Stimulated activated CD4-positive, alpha-beta T cell treated with anti-CD3 and anti-CD28 coated beads, Interleukin-1b, Interleukin-23, amount 100 ng/mL, for 4 hours (primary cell): ENCODE data around the gene DDIT4L.
"Not testable (repeated sequence)": the region's sequence is repeated elsewhere in the genome, so short reads cannot be mapped to it uniquely, and the experiment has no call there.

ENCODE experiments used
- DNase-seq, 2 donors: peaks; one replicate each; pipeline ENCODE4 v3.0.0-alpha.2; 2020; ENCODE audit warnings: low read depth in 2 of 2

The DDIT4L gene, protein sequence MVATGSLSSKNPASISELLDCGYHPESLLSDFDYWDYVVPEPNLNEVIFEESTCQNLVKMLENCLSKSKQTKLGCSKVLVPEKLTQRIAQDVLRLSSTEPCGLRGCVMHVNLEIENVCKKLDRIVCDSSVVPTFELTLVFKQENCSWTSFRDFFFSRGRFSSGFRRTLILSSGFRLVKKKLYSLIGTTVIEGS

DNA sequence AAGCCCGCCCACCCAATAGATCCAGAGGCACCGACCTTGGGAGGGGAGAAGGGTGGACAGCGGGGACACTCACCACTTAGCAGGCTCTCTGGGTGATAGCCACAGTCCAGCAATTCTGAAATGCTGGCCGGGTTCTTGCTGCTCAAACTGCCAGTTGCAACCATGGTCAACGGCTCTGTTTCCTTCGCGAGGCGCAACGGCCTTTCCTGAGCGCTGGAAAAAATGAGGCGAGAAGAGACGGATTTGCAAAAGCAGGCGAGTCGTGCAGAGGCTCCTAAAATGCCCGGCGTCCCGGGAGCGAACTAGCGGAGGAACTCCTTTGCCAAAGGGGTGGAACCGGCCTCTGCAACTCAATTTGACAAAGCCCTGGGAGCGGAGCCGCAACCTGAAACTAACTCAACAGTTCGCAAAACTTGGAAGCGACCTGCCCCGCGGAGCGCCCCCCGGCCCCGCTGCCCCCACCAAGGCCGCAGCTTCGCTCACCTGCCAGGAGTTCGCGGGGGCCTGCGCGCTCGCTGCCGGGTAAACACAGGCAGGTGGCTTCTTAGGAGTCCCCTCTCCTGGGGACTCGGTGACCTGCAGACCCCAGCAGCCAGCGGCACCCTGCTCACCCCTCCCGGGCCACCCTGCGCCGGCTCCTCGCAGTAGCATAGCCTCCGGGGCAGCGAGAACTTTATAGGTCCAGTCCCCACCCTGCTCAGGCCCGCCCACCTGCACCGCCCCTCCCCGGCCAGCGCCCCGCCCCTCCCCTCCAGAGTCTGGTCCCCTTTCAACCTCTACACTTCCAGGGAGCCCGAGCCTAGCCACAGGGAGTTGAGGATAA is at the start of gene DDIT4L:
Gene DDIT4L (minus strand): TSS at position 649 of the 823 bp plus-strand sequence. CDS start 485 bp downstream, at position 164.
- peak in 1 of 2 donors; percentile 5 for DNase-seq

DNA sequence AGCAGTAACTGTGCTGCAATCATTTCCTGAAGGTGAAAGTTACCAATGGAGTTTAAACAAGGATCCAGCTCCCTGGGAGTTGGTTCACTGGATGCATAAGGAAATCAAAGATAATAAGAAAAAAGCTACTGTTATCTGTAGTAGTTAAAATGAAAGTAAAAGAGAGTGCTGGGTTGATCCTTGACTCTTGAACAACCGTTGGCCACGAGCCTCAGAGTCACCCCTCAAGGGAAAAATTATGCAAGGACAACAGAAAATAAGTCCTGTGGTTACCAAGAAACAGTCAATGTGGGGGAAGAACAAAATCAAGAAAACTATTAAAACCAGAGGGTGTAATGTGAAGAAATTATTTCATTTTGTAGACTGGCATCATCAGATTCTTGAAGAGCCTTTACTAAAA is 49.7 kb upstream of the DDIT4L start:
- DNase-seq: no peak

DNA sequence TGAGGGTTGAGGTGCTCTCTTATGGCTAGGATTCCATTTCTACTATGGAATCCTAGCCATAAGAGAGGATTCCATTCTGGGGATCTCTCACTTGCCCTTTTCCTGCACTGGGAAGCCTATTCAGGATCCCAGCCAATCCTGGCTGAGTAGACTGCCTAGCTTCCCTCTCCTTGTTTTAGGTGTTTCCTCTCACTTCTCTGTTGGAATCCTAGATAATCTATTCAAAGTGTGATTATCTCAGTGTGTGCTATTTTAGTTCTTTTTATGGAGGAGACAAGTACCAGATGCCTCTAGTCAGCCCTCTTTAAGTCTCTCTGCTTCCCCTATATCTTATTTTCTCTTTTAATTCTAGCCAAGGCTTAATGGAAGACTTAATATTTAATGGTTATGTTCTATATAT is 34.5 kb upstream of the DDIT4L start:
- DNase-seq: no peak

DNA sequence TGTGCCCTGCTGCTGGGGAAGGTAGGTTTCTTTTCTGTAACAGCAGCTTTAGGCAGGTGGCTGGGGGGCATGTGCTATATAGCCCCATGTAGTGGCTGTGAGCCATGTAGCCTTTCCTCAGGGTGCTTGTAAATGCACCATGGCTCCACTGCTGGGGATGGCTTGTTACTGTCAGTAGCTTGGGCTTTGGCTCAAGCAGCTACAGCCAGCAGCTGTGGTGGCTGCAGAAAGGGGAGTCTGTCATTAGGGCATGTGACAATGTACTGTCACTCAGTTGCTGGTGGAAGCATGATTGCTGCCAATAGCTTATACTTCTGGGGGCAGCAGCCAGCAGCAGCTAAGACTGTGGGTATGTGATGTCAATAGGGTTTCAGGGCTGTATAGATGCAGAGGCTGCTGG is 33.9 kb upstream of the DDIT4L start:
- DNase-seq: no peak

DNA sequence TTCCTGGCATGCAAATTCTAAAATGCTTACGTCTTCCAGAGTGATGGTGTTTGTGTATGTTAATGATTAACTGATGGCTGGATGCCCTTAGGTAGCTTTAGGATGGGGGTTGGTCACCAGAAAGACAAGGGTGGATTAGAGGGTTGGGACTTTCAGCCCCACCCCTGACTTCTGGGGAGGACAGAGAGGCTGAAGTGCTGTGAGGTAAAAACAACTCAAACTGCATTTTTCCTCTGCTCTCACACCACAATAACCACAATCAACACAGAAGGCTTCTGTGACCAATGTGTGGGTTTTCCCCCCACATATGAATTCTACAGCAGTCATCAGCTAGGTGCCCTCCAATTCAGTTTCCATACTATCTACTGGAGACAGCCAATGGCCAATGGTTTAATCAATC is 18.7 kb upstream of the DDIT4L start:
- DNase-seq: no peak

DNA sequence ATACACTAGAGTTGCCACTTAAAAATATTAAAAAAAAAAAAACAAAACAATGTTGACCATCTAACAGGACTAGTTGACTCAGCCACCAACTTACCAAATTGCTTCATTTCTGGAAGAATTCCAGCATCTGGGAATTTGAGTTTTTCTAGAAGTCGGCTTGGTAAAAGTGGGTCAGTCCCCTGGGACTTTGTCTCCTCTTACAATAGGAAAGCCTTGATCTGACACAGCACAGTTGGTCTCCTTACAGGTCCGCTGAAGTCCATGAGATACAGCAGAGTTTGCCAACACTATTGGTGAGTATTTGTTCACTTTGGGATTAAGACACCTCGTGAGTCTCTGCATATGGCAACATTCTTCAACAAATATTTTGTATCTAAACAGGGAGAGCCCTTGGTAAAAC is 18.2 kb upstream of the DDIT4L start:
- no peak for DNase-seq

DNA sequence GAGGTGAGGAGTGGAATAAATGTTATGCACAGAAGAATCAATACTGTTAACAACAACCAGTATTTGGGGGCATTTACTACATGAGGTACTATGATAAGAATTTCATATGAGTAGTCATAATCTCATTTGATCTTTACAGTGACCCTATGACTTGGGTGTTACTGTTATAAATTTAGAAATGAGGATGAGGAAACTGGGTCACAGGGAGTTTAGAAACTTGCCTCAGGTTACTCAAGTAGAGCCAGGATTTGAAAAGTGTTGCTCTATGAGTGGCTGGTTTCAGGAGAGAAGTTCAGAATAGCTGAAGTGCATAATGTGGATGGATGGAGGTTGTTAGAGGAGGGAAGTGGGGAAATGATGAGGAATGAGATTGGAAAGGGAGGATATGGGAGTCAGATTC is 16.6 kb upstream of the DDIT4L start:
- no peak for DNase-seq

DNA sequence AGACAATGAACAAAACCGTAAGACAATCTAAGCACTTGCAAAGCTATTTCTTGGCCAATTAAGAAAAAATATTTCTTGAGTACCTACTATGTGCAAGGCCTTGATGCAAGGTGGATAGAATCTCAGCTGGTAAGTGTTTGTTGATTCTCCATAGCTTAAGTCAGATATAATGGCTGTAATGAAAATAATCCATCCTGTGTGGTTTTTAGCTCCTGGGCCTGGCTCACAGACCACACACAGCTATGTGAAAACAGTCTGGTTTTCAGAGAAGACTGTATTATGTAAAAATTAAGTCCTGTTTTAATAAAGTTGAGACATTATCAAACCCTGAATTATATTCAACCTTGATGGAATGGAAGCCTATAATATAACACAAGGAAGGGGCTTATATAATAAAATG is 7.8 kb upstream of the DDIT4L start:
- no peak for DNase-seq

DNA sequence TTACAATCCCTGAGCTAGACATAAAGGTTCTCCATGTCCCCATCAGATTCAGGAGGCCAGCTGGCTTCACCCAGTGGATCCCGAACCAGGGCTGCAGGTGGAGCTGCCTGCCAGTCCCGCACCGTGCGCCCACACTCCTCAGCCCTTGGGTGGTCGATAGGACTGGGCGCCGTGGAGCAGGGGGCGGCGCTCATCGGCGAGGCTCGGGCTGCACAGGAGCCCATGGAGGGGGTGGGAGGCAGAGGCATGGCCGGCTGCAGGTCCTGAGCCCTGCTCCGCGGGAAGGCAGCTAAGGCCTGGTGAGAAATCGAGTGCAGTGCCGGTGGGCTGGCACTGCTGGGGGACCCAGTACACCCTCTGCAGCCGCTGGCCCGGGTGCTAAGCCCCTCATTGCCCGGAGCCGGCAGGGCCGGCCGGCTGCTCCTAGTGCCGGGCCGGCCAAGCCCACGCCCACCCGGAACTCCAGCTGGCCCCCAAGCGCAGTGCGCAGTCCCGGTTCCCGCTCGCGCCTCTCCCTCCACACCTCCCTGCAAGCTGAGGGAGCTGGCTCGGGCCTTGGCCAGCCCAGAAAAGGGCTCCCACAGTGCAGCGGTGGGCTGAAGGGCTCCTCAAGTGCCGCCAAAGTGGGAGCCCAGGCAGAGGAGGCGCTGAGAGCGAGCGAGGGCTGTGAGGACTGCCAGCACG is 6.3 kb upstream of the DDIT4L start:
- not testable (repeated sequence) for DNase-seq

DNA sequence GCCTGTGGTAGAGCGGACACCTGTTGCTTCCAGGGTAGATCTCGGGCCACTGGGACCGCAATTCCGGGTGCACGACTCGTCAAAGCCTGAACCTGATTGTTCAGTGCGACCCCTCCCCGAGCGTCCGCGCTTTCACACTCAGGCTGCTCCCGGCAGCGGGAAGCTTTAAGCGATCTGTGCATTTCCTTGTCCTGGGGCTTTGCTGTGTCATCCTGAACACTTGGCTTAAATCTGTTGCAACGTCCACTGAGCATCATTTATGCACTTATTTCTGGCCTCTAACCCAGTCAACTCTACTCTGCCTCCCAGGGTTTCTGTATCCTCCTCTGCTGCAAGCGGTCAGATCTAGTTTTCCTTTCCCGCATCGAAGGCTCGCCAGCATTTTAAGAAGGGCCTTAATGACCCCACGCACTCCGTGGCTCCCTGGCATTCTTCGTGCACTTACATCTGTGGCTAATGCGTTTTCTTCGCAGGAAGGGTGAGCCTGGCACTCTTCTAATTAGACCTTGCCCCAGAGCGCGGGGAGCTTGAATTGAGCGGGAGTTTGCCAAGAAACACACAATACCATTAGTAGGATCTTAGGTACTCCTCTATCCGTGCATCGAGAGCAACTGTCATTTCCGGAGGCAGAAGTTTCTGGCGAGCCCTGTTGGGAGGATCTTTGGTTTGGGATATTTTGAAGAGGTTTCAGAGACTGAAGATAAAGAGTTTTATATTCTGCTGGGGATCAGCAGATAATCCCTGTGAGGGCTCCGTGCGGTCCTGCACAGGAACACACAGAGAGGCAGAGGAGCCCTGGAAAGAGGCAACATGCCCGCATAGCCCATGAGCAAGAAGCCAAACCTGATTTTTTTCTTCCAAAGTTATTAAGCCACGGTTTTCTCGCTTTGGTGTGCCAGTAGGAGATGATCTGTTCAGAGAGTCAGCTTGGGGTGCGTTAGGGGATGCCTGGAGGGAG is 654 bp upstream of the DDIT4L start:
- no peak for DNase-seq

DNA sequence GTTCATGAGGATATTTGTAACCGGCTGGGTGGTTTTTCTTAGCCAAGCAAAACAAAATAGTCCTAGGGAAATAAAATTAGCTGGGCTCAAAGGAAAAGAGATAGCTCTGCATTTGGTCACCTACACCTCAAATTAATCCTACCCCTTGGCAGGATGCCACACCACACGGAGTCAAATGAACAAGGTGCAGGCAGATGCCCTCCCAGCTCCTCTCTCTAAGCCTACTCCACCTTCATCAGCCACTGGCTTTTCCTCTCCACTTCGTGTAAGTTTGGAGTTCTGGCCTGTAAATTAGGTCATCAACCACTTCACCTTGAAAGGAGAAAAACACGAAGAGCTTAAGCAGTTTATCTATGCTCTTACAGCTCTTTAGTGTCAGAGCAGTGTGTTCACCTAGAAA is 1.4 kb downstream of the DDIT4L start:
- DNase-seq: no peak

DNA sequence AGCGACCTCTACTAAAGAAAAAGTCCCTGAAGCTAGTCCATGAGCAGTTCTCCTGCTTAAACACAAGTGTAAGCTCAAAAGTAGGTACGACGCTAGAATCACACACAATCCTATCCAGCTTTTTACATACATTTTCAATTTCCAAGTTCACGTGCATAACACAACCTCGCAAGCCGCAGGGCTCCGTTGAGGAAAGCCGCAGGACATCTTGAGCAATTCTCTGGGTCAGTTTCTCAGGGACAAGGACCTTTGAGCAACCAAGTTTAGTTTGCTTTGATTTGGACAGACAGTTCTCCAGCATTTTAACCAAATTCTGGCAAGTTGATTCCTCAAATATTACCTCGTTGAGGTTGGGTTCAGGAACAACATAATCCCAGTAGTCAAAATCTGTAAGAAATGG is 2.5 kb downstream of the DDIT4L start:
- no peak for DNase-seq

DNA sequence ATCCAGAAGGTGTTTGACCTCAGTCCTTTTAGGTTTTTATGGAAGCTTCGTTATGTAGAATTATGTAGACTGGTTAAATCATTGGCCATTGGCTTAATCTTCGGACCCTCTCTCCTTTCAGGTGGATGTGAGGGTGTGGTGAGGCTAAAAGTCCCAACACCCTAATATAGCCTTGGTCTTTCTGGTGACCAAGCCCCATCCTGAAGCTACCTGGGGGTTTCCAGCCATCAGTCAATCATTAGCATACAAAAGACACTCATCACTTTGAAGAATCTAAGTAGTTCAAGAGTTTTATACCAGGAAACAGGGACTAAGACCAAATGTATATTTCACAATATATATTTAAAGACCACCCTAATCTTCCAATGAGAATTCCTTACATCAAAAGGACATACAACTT is 5.5 kb downstream of the DDIT4L start:
- DNase-seq: no peak

DNA sequence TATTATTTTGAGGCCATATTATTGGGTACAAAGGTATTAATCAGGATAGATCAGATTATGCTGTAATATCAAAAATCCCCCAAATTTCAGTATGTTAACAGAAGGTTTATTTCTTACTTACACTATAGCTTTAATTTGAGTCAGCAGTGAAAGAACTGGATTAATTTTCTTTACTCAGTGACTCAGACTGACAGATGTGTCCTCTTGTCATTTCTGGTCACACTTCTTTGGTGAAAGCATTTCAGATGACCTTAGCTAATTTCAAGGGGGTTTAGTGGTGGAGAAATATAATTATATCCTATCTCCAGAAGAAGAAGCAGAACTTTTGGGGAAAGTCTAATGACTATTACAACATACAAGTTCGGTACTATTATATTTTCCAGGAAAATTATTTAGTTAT is 12.4 kb downstream of the DDIT4L start:
- no peak for DNase-seq

DNA sequence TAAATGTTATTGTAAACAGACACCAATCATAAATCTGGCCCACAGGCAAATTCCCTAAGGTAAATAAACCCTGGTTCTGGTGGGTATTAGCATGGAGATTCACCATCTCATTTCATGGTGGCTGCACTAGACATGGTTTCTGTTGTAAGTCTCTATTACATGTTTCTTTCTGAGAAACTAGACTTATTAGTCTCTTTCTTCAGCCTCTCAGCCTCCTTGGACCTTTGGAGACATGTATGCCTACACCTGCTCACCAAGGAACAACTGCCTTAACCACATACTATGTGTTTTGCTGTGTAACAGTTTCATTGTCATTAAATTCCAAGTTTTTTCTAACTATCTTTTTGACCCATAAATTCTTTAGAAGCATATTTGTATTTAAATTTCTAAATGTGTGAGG is 13.1 kb downstream of the DDIT4L start:
- DNase-seq: no peak

DNA sequence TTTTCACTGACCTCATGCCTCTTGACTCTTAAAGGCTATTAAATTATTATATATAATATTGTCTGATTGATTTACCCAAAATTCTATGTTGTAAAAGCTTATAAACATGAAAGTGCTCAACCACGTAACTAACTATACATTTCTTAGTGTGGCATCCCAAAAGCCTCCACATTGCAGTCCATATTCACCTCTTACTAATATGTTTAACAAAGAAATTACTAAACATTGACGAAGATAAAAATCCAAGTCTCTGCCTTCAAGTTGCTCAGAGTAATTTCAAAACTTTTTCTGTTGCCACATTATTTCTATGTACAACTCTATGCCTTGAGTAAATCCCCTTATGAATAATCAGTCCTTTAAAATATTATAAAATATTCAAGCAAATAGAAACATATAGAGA is 14.4 kb downstream of the DDIT4L start:
- no peak for DNase-seq

DNA sequence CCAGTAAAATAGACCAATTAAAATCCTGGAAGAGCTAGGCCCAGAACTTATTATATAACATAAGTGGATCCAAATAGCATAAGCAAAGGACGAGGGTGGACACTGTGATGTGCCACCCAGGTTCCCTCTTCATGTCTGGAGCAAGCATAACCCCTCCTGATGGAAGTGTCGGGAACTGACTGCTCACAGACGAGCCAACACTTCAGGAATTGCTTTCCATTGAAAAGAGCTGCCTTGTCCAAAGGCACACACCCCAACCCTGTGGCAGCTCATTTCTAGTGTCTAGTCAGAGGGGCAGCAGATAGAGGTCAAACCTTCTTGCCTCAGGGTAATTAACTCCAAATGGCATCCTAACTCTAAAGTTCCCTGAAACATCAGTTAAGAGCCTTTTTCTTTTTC is 15.3 kb downstream of the DDIT4L start:
- DNase-seq: no peak

DNA sequence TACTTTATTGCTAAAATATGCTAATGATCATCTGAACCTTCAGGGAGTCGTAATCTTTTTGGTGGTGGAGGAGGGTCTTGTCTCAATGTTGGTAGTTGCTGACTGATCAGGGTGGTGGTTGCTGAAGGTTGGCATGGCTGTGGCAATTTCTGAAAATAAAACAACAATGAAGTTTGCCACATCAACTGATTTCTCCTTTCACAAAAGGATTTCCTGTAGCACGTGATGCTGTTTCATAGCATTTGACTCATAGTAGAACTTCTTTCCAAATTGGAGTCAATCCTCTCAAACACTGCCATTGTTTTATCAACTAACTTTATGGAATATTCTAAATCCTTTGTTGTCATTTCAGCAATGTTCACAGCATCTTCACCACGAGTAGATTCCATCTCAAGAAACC is 19.3 kb downstream of the DDIT4L start:
- DNase-seq: no peak

DNA sequence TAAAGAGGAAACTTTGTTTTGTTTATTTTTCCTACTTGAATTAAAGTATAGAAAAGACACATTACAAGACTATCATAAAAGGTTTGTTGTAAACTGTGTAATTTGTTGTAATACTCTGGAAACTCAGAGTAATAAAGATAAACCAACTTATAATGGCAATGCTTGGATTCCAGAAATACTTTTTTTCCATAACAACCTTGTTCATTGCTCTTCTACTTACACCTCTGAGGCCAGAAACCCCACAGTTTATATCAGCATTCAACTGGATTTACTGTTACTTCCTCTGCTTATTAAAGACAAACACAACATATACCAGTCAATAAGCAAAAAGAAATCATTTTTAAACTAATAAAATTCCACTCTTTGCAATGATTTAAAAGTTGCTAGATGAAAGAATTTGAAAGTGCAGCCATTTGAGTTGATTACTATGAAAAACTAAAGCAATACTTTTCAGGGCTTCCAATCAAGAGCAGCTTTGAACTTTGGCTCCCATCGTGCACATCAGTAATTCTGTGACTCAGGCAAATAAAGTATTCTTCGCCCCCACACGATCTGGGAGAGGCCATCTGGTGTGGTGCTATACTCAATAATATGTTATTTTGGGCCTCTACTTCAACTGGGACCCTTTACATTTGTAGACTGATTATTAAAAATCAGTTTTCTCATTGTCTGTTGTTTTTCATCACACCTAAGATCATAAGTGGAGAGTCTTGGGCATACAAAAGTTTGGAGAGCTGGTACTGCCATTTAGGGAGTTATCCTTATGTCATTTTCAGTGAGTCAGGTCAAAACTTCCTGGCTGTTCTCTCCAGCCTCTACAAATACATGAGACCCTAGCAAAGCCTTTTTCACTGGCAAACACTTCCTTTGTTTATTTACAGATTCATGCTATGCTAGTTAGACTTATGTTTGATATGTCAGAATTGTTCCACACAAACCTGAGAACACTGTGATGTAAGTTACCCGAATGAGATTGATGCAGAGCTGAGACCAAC is 20.5 kb downstream of the DDIT4L start:
- DNase-seq: no peak

DNA sequence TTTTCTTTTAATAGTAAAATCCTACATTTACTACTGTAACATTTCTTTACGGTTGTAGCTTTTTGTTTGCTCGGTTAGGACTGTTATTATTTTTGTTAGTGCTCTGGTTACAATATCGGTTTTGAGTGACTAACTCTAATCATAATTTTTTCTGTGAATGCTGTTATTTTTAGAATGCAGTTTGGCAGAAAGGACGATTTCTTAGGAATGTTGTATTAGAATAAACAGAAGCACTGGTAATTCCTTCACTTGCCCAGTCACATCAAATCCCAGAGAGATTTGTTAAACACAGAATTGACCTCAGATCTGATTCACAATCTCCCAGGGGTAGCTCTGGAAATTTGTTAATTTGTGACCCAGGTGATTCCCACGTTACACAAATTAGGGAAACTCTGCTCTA is 21.7 kb downstream of the DDIT4L start:
- DNase-seq: no peak
